CD14-positive monocyte (primary cell): ENCODE data around the gene SLC22A31. TPM values are rescaled to one million over a fixed set of nuclear protein-coding genes. Genes with fewer than 3 reads are reported as not detected.

Experiments used
- DNase-seq, 3 donors: peaks; one replicate each; pipeline ENCODE4 v3.0.0-alpha.2; 2011 to 2022
- H2AFZ ChIP-seq: 2 replicates; pipeline ENCODE4 v1.6.0; 2012; ENCODE audit warnings: mild to moderate bottlenecking, low read depth, low read length, inconsistent platforms; ENCODE audit not compliant: insufficient read depth, poor library complexity, severe bottlenecking
- H3K27ac ChIP-seq, 2 donors: 1 replicate in 1 of 2; 2 replicates in 1 of 2; pipeline ENCODE4 v1.5.1; 2012 to 2013; ENCODE audit warnings: low read length in 2 of 2, control low read depth in 1 of 2, inconsistent platforms in 1 of 2, low read depth in 1 of 2, mild to moderate bottlenecking in 1 of 2
- H3K27me3 ChIP-seq, 2 donors: one replicate each; pipeline versions ENCODE4 v1.6.0 to v1.6.1; 2011 to 2013; ENCODE audit warnings: low read length in 2 of 2; ENCODE audit not compliant: control insufficient read depth in 2 of 2, insufficient read depth in 2 of 2
- H3K36me3 ChIP-seq, 2 donors: replicated peaks in 1 of 2; 1 replicate in 1 of 2; 2 replicates in 1 of 2; pipeline versions ENCODE4 v1.5.1 to v1.6.1; 2012 to 2013; ENCODE audit warnings: low read length in 2 of 2, control low read depth in 1 of 2, inconsistent platforms in 1 of 2, mild to moderate bottlenecking in 1 of 2; ENCODE audit not compliant: insufficient read depth in 2 of 2, control insufficient read depth in 1 of 2
- H3K4me1 ChIP-seq, 2 donors: 1 replicate in 1 of 2; 2 replicates in 1 of 2; pipeline versions ENCODE4 v1.5.1 to v1.6.1; 2012 to 2013; ENCODE audit warnings: low read length in 2 of 2, control low read depth in 1 of 2, inconsistent platforms in 1 of 2, mild to moderate bottlenecking in 1 of 2, moderate library complexity in 1 of 2; ENCODE audit not compliant: insufficient read depth in 2 of 2, control insufficient read depth in 1 of 2
- H3K4me2 ChIP-seq: replicated peaks from 2 replicates; pipeline ENCODE3; 2012; ENCODE audit warnings: low read length, moderate library complexity, mild to moderate bottlenecking; ENCODE audit not compliant: poor library complexity, severe bottlenecking; ENCODE audit errors: extremely low read depth
- H3K4me3 ChIP-seq, 3 experiments: fragments of 200-600 bp in 1 of 3; sonication (generic) in 1 of 3; replicated peaks in 1 of 3; 1 replicate in 2 of 3; 2 replicates in 1 of 3; pipeline ENCODE4 v1.5.1; 2011 to 2013; ENCODE audit warnings: low read length in 3 of 3, mild to moderate bottlenecking in 3 of 3, control low read depth in 2 of 3, low read depth in 2 of 3, inconsistent platforms in 1 of 3, moderate library complexity in 1 of 3
- H3K79me2 ChIP-seq: 2 replicates; pipeline ENCODE4 v1.6.0; 2012; ENCODE audit warnings: mild to moderate bottlenecking, control low read depth, inconsistent platforms, low read length, moderate library complexity; ENCODE audit not compliant: insufficient read depth
- H3K9ac ChIP-seq: 2 replicates; pipeline ENCODE4 v1.6.0; 2017; ENCODE audit warnings: low read length, mild to moderate bottlenecking; ENCODE audit not compliant: insufficient read depth, poor library complexity, severe bottlenecking
- H3K9me3 ChIP-seq, 2 donors: replicated peaks in 1 of 2; 1 replicate in 1 of 2; 2 replicates in 1 of 2; pipeline versions ENCODE4 v1.5.1 to v1.6.1; 2012 to 2013; ENCODE audit warnings: low read length in 2 of 2, control low read depth in 1 of 2; ENCODE audit not compliant: control insufficient read depth in 1 of 2, insufficient read depth in 1 of 2
- H4K20me1 ChIP-seq: 2 replicates; pipeline ENCODE4 v1.6.0; 2012; ENCODE audit warnings: mild to moderate bottlenecking, low read length, control low read depth, moderate library complexity; ENCODE audit not compliant: insufficient read depth
- H3K27ac Mint-ChIP-seq, 7 donors: one replicate each; pipeline ENCODE4 v1.8.0; 2020; ENCODE audit warnings: mild to moderate bottlenecking in 7 of 7, mixed read lengths in 7 of 7, moderate library complexity in 6 of 7, inconsistent platforms in 2 of 7
- H3K27me3 Mint-ChIP-seq, 3 donors: one replicate each; pipeline ENCODE4 v1.8.0; 2021 to 2022; ENCODE audit warnings: low read depth in 3 of 3, mild to moderate bottlenecking in 3 of 3, mixed read lengths in 3 of 3, moderate library complexity in 3 of 3, inconsistent platforms in 1 of 3
- H3K36me3 Mint-ChIP-seq, 2 donors: one replicate each; pipeline ENCODE4 v1.8.0; 2020; ENCODE audit warnings: mixed read lengths in 2 of 2, inconsistent platforms in 1 of 2, mild to moderate bottlenecking in 1 of 2
- H3K4me1 Mint-ChIP-seq: one replicate; pipeline ENCODE4 v1.8.0; 2020; ENCODE audit warnings: mild to moderate bottlenecking, mixed read lengths
- H3K4me3 Mint-ChIP-seq, 2 donors: one replicate each; pipeline ENCODE4 v1.8.0; 2020; ENCODE audit warnings: mild to moderate bottlenecking in 2 of 2, mixed read lengths in 2 of 2, moderate library complexity in 1 of 2
- H3K9me3 Mint-ChIP-seq, 7 donors: one replicate each; pipeline ENCODE4 v1.8.0; 2020 to 2022; ENCODE audit warnings: mixed read lengths in 7 of 7, mild to moderate bottlenecking in 6 of 7, moderate library complexity in 6 of 7, inconsistent platforms in 2 of 7
- WGBS: methylation state at CpG from one replicate; pipeline ENCODE4 v1.1.5; 2013; ENCODE audit warnings: missing lambda C conversion rate; ENCODE audit not compliant: insufficient coverage; 5-methylcytosine and 5-hydroxymethylcytosine counted together
- intact Hi-C, 2 donors: fragments of 100-400 bp; cut with micrococcal nuclease; formaldehyde crosslinking; loops; one replicate each; pipeline versions ENCODE4 v1.15.0 to v1.15.1; 2023
- polyA plus RNA-seq, 3 donors: library from polyadenylated mRNA; depleted of rRNA in 1 of 3; unstranded in 2 of 3; stranded (reverse) in 1 of 3; fragments of 300-500 nt in 2 of 3; fragments of >200 nt in 1 of 3; fragmentation: Illumina TruSeq in 2 of 3; gene quantifications; 1 replicate in 2 of 3; 2 replicates in 1 of 3; pipeline ENCODE4 v1.2.3, GENCODE V29; 2012 to 2021
- TF ChIP-seq, protein P1 (sequence below): fragments of 200-600 bp; IDR thresholded peaks from one replicate; pipeline ENCODE4 v1.8.0; 2022; ENCODE audit warnings: antibody characterized with exemption, mild to moderate bottlenecking

The SLC22A31 gene
- polyA plus RNA-seq, 3 donors, result 0.29 TPM; not detected in 2

DNA sequence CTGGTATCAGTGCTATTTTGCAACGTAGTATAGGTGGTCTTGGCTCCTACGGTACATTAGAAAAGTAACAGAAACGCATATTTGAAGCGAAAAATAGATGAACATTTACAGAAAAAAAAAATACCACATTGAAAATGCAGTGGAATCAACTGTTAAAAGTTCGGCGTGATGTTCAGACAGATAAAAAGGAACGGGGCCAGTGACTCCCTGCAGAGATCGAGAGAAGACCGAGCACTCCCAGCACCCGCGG, 16.7 kb upstream of the SLC22A31 start:
- Histone ChIP-seq H3K36me3 (peaks cover 16% of the 10 kb centered on the region in 2 donors), H3K4me3 (peak overlapping the region; percentile 56 to 93 (median 61)), H3K4me2 (peak overlapping the region; percentile 89), H2AFZ (peak overlapping the region; percentile 89), H3K9ac (peak overlapping the region; percentile 91), H4K20me1 (peaks cover 14% of the 10 kb centered on the region), H3K4me1 (peaks cover 16 to 19% of the 10 kb centered on the region in 2 donors), H3K27me3 (no peaks in the 10 kb centered on the region), H3K27ac (peak overlapping the region; percentile 68 to 94), H3K79me2 (peaks cover 16% of the 10 kb centered on the region), H3K9me3 (no peaks in the 10 kb centered on the region)
- no peak for DNase-seq
- Mint-ChIP-seq H3K27me3 (peaks cover 0 to 1% (median 0%) of the 10 kb centered on the region in 3 donors), H3K9me3 (peaks cover 0 to 2% (median 0%) of the 10 kb centered on the region in 7 donors), H3K27ac (peak overlapping the region; percentile 90 to 97 (median 93)), H3K4me3 (peak overlapping the region; percentile 88 to 91), H3K4me1 (peaks cover 17% of the 10 kb centered on the region), H3K36me3 (peaks cover 10 to 20% of the 10 kb centered on the region in 2 donors)
- TF ChIP-seq, protein P1, sequence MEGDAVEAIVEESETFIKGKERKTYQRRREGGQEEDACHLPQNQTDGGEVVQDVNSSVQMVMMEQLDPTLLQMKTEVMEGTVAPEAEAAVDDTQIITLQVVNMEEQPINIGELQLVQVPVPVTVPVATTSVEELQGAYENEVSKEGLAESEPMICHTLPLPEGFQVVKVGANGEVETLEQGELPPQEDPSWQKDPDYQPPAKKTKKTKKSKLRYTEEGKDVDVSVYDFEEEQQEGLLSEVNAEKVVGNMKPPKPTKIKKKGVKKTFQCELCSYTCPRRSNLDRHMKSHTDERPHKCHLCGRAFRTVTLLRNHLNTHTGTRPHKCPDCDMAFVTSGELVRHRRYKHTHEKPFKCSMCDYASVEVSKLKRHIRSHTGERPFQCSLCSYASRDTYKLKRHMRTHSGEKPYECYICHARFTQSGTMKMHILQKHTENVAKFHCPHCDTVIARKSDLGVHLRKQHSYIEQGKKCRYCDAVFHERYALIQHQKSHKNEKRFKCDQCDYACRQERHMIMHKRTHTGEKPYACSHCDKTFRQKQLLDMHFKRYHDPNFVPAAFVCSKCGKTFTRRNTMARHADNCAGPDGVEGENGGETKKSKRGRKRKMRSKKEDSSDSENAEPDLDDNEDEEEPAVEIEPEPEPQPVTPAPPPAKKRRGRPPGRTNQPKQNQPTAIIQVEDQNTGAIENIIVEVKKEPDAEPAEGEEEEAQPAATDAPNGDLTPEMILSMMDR, result no peak
- intact Hi-C loops, result loop anchor here (2.0 to 10.0 kb wide), 5 partner anchors 274 to 480 kb away; partner anchors contain the start of genes APRT (in 1 of the 2), GALNS (in 1 of the 2) and TRAPPC2L (in 1 of the 2)
- WGBS, result 0% methylated on average over 7 of the region's 11 CpGs

DNA sequence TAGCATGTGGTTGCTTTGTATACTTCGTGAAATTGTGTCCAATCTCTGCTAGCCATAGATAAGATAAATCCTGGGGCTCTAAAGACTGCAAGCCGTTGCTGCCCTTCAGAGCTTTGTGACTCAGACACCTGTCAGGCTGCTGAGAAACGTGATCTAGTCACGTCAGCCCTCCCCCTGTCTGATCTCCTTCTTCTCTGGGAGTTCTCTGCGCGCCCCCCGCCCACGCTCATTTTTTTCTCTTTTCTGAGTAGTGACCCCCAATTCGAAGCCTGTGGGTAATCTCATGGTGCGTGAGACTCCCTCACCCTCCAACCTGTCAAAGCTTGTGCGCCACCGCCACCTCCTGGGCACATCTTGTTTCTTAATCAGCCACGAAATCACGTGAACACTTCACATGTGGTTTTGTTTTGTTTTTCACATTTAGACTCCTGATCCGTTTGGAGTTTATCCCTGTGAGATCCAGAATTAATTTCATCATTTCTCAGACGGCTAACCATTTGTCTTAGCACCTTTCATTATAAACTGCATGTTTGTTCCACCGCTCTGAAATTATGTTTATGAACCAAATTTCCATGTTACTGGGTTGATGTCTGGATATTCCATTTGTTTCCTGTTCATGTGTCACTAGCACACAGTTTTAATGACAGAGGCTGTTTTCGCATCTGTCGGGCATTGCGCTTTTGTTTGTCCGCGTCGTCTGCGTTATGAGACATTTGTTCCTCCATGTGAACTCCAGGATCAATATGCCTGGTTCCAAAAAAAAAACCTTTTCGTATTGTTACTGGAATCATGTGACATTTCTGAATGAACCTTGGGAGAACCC, 16.2 kb upstream of the SLC22A31 start:
- Histone ChIP-seq H3K4me1 (peaks cover 16 to 19% of the 10 kb centered on the region in 2 donors), H3K36me3 (peaks cover 10 to 11% of the 10 kb centered on the region in 2 donors), H3K9me3 (no peaks in the 10 kb centered on the region), H3K27ac (peak overlapping the region; percentile 68 to 94), H3K27me3 (no peaks in the 10 kb centered on the region), H2AFZ (peak overlapping the region; percentile 89), H3K4me2 (peak overlapping the region; percentile 89), H4K20me1 (peaks cover 14% of the 10 kb centered on the region), H3K9ac (peak overlapping the region; percentile 91), H3K4me3 (peak overlapping the region; percentile 56 to 93 (median 61)), H3K79me2 (peaks cover 16% of the 10 kb centered on the region)
- Mint-ChIP-seq H3K4me3 (peak overlapping the region; percentile 88 to 91), H3K4me1 (peaks cover 17% of the 10 kb centered on the region), H3K27ac (peak overlapping the region; percentile 90 to 97 (median 93)), H3K27me3 (peaks cover 0 to 1% (median 1%) of the 10 kb centered on the region in 3 donors), H3K36me3 (peaks cover 5 to 15% of the 10 kb centered on the region in 2 donors), H3K9me3 (peaks cover 0 to 2% (median 0%) of the 10 kb centered on the region in 7 donors)
- 1% methylated on average over 23 of the region's 25 CpGs for WGBS
- TF ChIP-seq, protein P1, result peak; percentile 83
- peak; percentile 66 to 76 (median 75) for DNase-seq
- intact Hi-C loops, result loop anchor here (2.0 to 10.0 kb wide), 5 partner anchors 274 to 480 kb away; partner anchors contain the start of genes APRT (in 1 of the 2), GALNS (in 1 of the 2) and TRAPPC2L (in 1 of the 2)
